ENCODE measurements around the gene SLIT3.
"Not testable (repeated sequence)": the region's sequence is repeated elsewhere in the genome, so short reads cannot be mapped to it uniquely, and the experiment has no call there.

DNA sequence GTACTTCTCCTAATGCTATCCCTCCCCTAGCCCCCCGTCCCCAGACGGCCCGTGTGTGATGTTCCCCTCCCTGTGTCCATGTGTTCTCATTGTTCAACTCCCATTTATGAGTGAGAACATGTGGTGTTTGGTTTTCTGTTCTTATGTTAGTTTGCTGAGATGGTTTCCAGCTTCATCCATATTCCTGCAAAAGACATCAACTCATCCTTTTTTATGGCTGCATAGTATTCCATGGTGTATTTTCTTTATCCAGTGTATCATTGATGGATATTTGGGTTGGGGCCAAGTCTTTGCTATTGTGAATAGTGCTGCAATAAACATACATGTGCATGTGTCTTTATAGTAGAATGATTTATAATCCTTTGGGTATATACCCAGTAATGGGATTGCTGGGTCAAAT lies 89.2 kb downstream of the SLIT3 start:
- TF ChIP-seq, protein P1, sequence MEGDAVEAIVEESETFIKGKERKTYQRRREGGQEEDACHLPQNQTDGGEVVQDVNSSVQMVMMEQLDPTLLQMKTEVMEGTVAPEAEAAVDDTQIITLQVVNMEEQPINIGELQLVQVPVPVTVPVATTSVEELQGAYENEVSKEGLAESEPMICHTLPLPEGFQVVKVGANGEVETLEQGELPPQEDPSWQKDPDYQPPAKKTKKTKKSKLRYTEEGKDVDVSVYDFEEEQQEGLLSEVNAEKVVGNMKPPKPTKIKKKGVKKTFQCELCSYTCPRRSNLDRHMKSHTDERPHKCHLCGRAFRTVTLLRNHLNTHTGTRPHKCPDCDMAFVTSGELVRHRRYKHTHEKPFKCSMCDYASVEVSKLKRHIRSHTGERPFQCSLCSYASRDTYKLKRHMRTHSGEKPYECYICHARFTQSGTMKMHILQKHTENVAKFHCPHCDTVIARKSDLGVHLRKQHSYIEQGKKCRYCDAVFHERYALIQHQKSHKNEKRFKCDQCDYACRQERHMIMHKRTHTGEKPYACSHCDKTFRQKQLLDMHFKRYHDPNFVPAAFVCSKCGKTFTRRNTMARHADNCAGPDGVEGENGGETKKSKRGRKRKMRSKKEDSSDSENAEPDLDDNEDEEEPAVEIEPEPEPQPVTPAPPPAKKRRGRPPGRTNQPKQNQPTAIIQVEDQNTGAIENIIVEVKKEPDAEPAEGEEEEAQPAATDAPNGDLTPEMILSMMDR (IDR thresholded peaks at IDR 0.05; ENCODE audit: insufficient read depth, low read length) = not testable (repeated sequence)
- TF ChIP-seq, protein P2, sequence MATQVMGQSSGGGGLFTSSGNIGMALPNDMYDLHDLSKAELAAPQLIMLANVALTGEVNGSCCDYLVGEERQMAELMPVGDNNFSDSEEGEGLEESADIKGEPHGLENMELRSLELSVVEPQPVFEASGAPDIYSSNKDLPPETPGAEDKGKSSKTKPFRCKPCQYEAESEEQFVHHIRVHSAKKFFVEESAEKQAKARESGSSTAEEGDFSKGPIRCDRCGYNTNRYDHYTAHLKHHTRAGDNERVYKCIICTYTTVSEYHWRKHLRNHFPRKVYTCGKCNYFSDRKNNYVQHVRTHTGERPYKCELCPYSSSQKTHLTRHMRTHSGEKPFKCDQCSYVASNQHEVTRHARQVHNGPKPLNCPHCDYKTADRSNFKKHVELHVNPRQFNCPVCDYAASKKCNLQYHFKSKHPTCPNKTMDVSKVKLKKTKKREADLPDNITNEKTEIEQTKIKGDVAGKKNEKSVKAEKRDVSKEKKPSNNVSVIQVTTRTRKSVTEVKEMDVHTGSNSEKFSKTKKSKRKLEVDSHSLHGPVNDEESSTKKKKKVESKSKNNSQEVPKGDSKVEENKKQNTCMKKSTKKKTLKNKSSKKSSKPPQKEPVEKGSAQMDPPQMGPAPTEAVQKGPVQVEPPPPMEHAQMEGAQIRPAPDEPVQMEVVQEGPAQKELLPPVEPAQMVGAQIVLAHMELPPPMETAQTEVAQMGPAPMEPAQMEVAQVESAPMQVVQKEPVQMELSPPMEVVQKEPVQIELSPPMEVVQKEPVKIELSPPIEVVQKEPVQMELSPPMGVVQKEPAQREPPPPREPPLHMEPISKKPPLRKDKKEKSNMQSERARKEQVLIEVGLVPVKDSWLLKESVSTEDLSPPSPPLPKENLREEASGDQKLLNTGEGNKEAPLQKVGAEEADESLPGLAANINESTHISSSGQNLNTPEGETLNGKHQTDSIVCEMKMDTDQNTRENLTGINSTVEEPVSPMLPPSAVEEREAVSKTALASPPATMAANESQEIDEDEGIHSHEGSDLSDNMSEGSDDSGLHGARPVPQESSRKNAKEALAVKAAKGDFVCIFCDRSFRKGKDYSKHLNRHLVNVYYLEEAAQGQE (IDR thresholded peaks at IDR 0.05; ENCODE audit: insufficient replicate concordance, low read depth) = not testable (repeated sequence)
